Prostate gland (tissue), 2 donors: ENCODE data around the gene CTSD.

Experiments
- POLR2A ChIP-seq: fragments of 450-650 bp; IDR thresholded peaks from one replicate; pipeline ENCODE4 v1.6.1; 2016; ENCODE audit warnings: antibody characterized with exemption, mild to moderate bottlenecking
- POLR2AphosphoS5 ChIP-seq: sonication (generic); formaldehyde crosslinking; IDR thresholded peaks from one replicate; pipeline ENCODE4 v1.6.1; 2017; ENCODE audit warnings: antibody characterized with exemption
- TF ChIP-seq, protein P1 (sequence below), 4 experiments: fragments of 200-600 bp in 2 of 4; fragments of 450-650 bp in 2 of 4; sonication (generic) in 2 of 4; IDR thresholded peaks; 1 replicate in 3 of 4; 2 replicates in 1 of 4; pipeline ENCODE4 v1.5.1; 2016 to 2019; ENCODE audit warnings: antibody characterized with exemption in 4 of 4, mild to moderate bottlenecking in 2 of 4, moderate library complexity in 2 of 4

DNA sequence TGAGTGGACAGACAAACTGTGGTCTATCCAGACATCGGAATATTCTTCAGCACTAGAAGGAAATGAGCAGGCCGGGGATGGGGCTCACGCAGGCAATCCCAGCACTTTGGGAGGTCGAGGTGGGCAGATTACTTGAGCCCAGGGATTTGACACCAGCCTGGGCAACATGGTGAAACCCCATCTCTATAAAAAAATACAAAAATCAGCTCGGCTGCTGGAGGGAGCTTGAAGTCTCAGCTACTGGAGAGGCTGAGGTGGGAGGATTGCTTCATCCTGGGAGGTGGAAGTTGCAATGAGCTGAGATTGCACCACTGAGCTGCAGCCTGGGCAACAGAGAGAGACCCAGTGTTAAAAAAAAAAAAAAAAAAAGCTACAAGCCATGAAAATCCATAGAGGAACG, 8.0 kb upstream of the CTSD start:
- no peak for TF ChIP-seq POLR2A
- TF ChIP-seq, protein P1, sequence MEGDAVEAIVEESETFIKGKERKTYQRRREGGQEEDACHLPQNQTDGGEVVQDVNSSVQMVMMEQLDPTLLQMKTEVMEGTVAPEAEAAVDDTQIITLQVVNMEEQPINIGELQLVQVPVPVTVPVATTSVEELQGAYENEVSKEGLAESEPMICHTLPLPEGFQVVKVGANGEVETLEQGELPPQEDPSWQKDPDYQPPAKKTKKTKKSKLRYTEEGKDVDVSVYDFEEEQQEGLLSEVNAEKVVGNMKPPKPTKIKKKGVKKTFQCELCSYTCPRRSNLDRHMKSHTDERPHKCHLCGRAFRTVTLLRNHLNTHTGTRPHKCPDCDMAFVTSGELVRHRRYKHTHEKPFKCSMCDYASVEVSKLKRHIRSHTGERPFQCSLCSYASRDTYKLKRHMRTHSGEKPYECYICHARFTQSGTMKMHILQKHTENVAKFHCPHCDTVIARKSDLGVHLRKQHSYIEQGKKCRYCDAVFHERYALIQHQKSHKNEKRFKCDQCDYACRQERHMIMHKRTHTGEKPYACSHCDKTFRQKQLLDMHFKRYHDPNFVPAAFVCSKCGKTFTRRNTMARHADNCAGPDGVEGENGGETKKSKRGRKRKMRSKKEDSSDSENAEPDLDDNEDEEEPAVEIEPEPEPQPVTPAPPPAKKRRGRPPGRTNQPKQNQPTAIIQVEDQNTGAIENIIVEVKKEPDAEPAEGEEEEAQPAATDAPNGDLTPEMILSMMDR (IDR thresholded peaks at IDR 0.05) = no peak
- no peak for TF ChIP-seq POLR2AphosphoS5
